Sigmoid colon (tissue), 4 donors: ENCODE measurements around the gene CD81.

Experiments used
- CTCF ChIP-seq, 4 experiments: fragments of 450-650 bp in 3 of 4; fragments of 200-600 bp in 1 of 4; IDR thresholded peaks; one replicate each; pipeline ENCODE4 v1.5.1; 2016 to 2019; ENCODE audit warnings: antibody characterized with exemption in 4 of 4, mild to moderate bottlenecking in 3 of 4, moderate library complexity in 2 of 4
- POLR2A ChIP-seq, 2 donors: fragments of 450-650 bp; IDR thresholded peaks; one replicate each; pipeline ENCODE4 v1.6.1; 2016; ENCODE audit warnings: antibody characterized with exemption in 2 of 2, mild to moderate bottlenecking in 2 of 2, moderate library complexity in 2 of 2
- POLR2AphosphoS5 ChIP-seq, 4 donors: sonication (generic); formaldehyde crosslinking; IDR thresholded peaks; one replicate each; pipeline ENCODE4 v1.6.1; 2017; ENCODE audit warnings: antibody characterized with exemption in 4 of 4

GRCh38 chr11:2426221-2426620, 49.1 kb downstream of the CD81 start:
- TF ChIP-seq CTCF (IDR thresholded peaks at IDR 0.05) (no peak), POLR2A (IDR thresholded peaks at IDR 0.05) (no peak), POLR2AphosphoS5 (IDR thresholded peaks at IDR 0.05) (no peak)
